ENCODE data around the gene STOML3.

DNA sequence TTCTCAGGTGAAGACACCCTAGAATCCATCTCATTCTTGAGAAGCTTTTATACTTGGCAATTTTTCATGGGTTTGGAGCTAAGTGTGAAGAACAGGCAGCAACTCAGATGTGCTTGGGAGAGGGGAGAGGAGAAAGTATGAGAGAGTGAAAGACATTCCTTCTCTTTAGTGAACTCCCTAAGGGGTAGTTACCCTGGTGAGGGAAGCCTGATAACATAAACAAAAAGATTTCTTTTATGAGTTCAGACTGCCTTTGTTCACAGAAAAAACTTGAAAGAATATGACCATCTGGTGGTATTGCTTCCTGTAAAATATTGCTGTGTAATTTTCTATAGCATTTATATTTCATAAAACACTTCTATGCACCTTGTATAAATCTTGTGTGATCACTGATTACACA is at the start of gene STOML3:
- no peak for TF ChIP-seq POLR2AphosphoS5 (IDR thresholded peaks at IDR 0.05; ENCODE audit: low read depth, low read length)
- TF ChIP-seq TAF1 (IDR thresholded peaks at IDR 0.05; ENCODE audit: borderline replicate concordance, low read depth, low read length): no peak
- no peak for TF ChIP-seq POLR2A (IDR thresholded peaks at IDR 0.05; ENCODE audit: low read depth, low read length)

Data from GM12892 (cell line).